ENCODE measurements around the gene WFS1. TPM values are rescaled to one million over a fixed set of nuclear protein-coding genes. Genes with fewer than 3 reads are reported as not detected.

Gene WFS1
- total and polyA plus RNA-seq, 4 donors = 11.9 to 66.1 (median 53.1) TPM

GRCh38 chr4:6319530-6320150 is 50.0 kb downstream of the WFS1 start:
- H3K36me3 ChIP-seq (ENCODE audit: control insufficient read depth in 1 of 2, insufficient read depth in 2 of 2, low read length in 1 of 2) = no peaks in the 10 kb centered on the region
- intact Hi-C loops (cut with DNase I) = no loop called here
- H3K9me3 ChIP-seq (ENCODE audit: control insufficient read depth, low read length) = peaks cover 2% of the 10 kb centered on the region
- no peaks in the 10 kb centered on the region for H3K27me3 ChIP-seq (ENCODE audit: control insufficient read depth in 1 of 2, insufficient read depth in 2 of 2, low read length in 1 of 2)
- H3K4me1 ChIP-seq (ENCODE audit: control insufficient read depth in 1 of 2, insufficient read depth in 2 of 2, low read length in 2 of 2) = no peaks in the 10 kb centered on the region
- H3K27ac ChIP-seq (ENCODE audit: low read depth in 1 of 2, low read length in 2 of 2) = no peak overlapping the region
- no peak for DNase-seq
- H3K4me3 ChIP-seq (ENCODE audit: low read length in 2 of 2) = no peak overlapping the region
- WGBS, 2 donors = 89 to 90% methylated on average over 12 of the region's 12 CpGs
- ATAC-seq (ENCODE audit: low FRiP score) = no peak

DNA sequence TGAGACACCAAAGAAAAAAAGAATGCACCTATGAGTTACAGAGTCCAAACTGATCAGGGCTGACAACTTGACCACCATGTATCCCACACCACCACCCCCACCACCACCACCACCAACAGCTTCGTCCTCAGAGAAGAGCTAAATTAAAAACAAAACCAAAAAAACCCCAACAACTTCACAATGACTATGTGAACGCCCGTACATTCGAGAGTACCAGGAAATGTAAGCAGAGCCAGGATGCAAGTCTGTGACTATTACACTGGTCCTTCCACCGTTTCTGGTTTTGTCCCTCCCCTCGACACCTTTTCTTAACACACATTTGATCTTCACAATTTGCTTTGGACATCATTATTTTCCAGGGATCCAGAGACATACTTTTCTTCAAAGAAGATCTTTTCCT is 51.0 kb downstream of the WFS1 start:
- intact Hi-C loops (cut with DNase I) = no loop called here
- 91 to 93% methylated on average over 6 of the region's 6 CpGs for WGBS, 2 donors
- ATAC-seq (ENCODE audit: low FRiP score) (no peak), DNase-seq (no peak)
- Histone ChIP-seq H3K36me3 (ENCODE audit: control insufficient read depth in 1 of 2, insufficient read depth in 2 of 2, low read length in 1 of 2) (no peaks in the 10 kb centered on the region), H3K9me3 (ENCODE audit: control insufficient read depth, low read length) (peaks cover 2% of the 10 kb centered on the region), H3K4me3 (ENCODE audit: low read length in 2 of 2) (no peak overlapping the region), H3K4me1 (ENCODE audit: control insufficient read depth in 1 of 2, insufficient read depth in 2 of 2, low read length in 2 of 2) (no peaks in the 10 kb centered on the region), H3K27ac (ENCODE audit: low read depth in 1 of 2, low read length in 2 of 2) (no peak overlapping the region), H3K27me3 (ENCODE audit: control insufficient read depth in 1 of 2, insufficient read depth in 2 of 2, low read length in 1 of 2) (no peaks in the 10 kb centered on the region)

DNA sequence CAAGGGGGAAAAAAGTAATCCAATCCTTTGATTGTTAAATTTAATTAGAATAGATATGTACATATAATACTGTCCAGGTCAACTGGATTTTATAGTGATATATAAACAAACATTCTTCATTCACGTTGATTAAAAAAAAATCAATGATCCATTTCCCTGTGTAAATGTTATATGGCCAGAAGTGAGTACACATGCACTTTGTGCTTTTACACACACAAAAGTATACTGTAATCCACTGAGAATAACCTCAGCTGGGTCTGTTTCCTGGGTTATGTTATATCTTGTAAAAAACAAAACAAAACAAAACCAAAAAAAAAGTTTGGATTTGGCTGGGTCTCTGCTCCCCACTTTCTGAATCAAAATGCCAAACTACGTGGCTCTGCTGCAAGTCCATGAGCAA is 51.7 kb downstream of the WFS1 start:
- 86 to 87% methylated on average over 2 of the region's 2 CpGs for WGBS, 2 donors
- DNase-seq = no peak
- H3K4me3 ChIP-seq (ENCODE audit: low read length in 2 of 2) = no peak overlapping the region
- no peaks in the 10 kb centered on the region for H3K27me3 ChIP-seq (ENCODE audit: control insufficient read depth in 1 of 2, insufficient read depth in 2 of 2, low read length in 1 of 2)
- no peaks in the 10 kb centered on the region for H3K4me1 ChIP-seq (ENCODE audit: control insufficient read depth in 1 of 2, insufficient read depth in 2 of 2, low read length in 2 of 2)
- no peak overlapping the region for H3K27ac ChIP-seq (ENCODE audit: low read depth in 1 of 2, low read length in 2 of 2)
- intact Hi-C loops (cut with DNase I) = no loop called here
- peaks cover 2% of the 10 kb centered on the region for H3K9me3 ChIP-seq (ENCODE audit: control insufficient read depth, low read length)
- ATAC-seq (ENCODE audit: low FRiP score) = no peak
- H3K36me3 ChIP-seq (ENCODE audit: control insufficient read depth in 1 of 2, insufficient read depth in 2 of 2, low read length in 1 of 2) = no peaks in the 10 kb centered on the region

- H3K27me3 ChIP-seq (ENCODE audit: control insufficient read depth in 1 of 2, insufficient read depth in 2 of 2, low read length in 1 of 2) = no peaks in the 10 kb centered on the region
- ATAC-seq (ENCODE audit: low FRiP score) (no peak), DNase-seq (no peak)
- intact Hi-C loops (cut with DNase I) = no loop called here
- H3K9me3 ChIP-seq (ENCODE audit: control insufficient read depth, low read length) = peaks cover 2% of the 10 kb centered on the region
- H3K27ac ChIP-seq (ENCODE audit: low read depth in 1 of 2, low read length in 2 of 2) = no peak overlapping the region
- no peaks in the 10 kb centered on the region for H3K4me1 ChIP-seq (ENCODE audit: control insufficient read depth in 1 of 2, insufficient read depth in 2 of 2, low read length in 2 of 2)
- WGBS, 2 donors = 90 to 92% methylated on average over 23 of the region's 23 CpGs
- H3K36me3 ChIP-seq (ENCODE audit: control insufficient read depth in 1 of 2, insufficient read depth in 2 of 2, low read length in 1 of 2) = no peaks in the 10 kb centered on the region
- no peak overlapping the region for H3K4me3 ChIP-seq (ENCODE audit: low read length in 2 of 2)
These were observed 52.6 kb downstream of the WFS1 start for GRCh38 chr4:6322067-6322760.

GRCh38 chr4:6322761-6323566 is 53.3 kb downstream of the WFS1 start:
- ATAC-seq (ENCODE audit: low FRiP score) = no peak
- no peaks in the 10 kb centered on the region for H3K36me3 ChIP-seq (ENCODE audit: control insufficient read depth in 1 of 2, insufficient read depth in 2 of 2, low read length in 1 of 2)
- H3K27me3 ChIP-seq (ENCODE audit: control insufficient read depth in 1 of 2, insufficient read depth in 2 of 2, low read length in 1 of 2) = no peaks in the 10 kb centered on the region
- DNase-seq = no peak
- intact Hi-C loops (cut with DNase I) = no loop called here
- peaks cover 2% of the 10 kb centered on the region for H3K9me3 ChIP-seq (ENCODE audit: control insufficient read depth, low read length)
- H3K4me1 ChIP-seq (ENCODE audit: control insufficient read depth in 1 of 2, insufficient read depth in 2 of 2, low read length in 2 of 2) = no peaks in the 10 kb centered on the region
- no peak overlapping the region for H3K27ac ChIP-seq (ENCODE audit: low read depth in 1 of 2, low read length in 2 of 2)
- WGBS, 2 donors = 86 to 88% methylated on average over 33 of the region's 33 CpGs
- no peak overlapping the region for H3K4me3 ChIP-seq (ENCODE audit: low read length in 2 of 2)

DNA sequence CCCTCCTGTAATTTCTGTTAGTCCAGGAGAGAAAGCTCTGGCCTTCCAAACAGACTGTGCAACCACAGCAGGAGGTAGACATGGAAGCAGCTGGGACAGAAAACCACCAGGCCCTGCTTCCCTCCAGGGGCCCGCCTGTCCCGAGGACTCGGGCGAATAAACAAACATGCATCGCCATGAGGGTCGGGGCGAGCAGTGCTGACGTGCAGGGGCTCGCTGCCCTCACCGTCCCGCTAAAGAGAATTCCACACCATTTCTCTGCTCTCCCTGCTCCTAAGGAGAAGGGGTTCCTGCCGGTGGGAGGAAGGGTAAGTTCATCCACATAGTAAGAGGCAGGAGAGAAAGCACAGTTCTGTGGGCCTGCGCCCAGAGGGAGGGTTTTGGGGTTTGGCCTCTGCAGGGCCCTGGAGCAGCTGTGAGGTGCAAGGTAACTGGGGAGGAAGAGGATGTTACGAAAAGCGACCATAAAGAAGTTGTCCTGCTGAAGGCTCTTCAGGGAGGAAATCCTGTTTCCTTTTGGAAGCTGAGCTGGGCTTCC is 54.9 kb downstream of the WFS1 start:
- 76 to 78% methylated on average over 15 of the region's 15 CpGs for WGBS, 2 donors
- Histone ChIP-seq H3K36me3 (ENCODE audit: control insufficient read depth in 1 of 2, insufficient read depth in 2 of 2, low read length in 1 of 2) (no peaks in the 10 kb centered on the region), H3K4me3 (ENCODE audit: low read length in 2 of 2) (no peak overlapping the region), H3K9me3 (ENCODE audit: control insufficient read depth, low read length) (peaks cover 2% of the 10 kb centered on the region), H3K27me3 (ENCODE audit: control insufficient read depth in 1 of 2, insufficient read depth in 2 of 2, low read length in 1 of 2) (no peaks in the 10 kb centered on the region), H3K27ac (ENCODE audit: low read depth in 1 of 2, low read length in 2 of 2) (no peak overlapping the region), H3K4me1 (ENCODE audit: control insufficient read depth in 1 of 2, insufficient read depth in 2 of 2, low read length in 2 of 2) (no peaks in the 10 kb centered on the region)
- no peak for DNase-seq
- intact Hi-C loops (cut with DNase I) = no loop called here
- ATAC-seq (ENCODE audit: low FRiP score) = no peak

- ATAC-seq (ENCODE audit: low FRiP score) = no peak
- no peaks in the 10 kb centered on the region for H3K36me3 ChIP-seq (ENCODE audit: control insufficient read depth in 1 of 2, insufficient read depth in 2 of 2, low read length in 1 of 2)
- H3K27me3 ChIP-seq (ENCODE audit: control insufficient read depth in 1 of 2, insufficient read depth in 2 of 2, low read length in 1 of 2) = no peaks in the 10 kb centered on the region
- 79 to 84% methylated on average over 22 of the region's 22 CpGs for WGBS, 2 donors
- DNase-seq = no peak
- no peak overlapping the region for H3K4me3 ChIP-seq (ENCODE audit: low read length in 2 of 2)
- intact Hi-C loops (cut with DNase I) = no loop called here
- no peak overlapping the region for H3K27ac ChIP-seq (ENCODE audit: low read depth in 1 of 2, low read length in 2 of 2)
- H3K4me1 ChIP-seq (ENCODE audit: control insufficient read depth in 1 of 2, insufficient read depth in 2 of 2, low read length in 2 of 2) = no peaks in the 10 kb centered on the region
- peaks cover 2% of the 10 kb centered on the region for H3K9me3 ChIP-seq (ENCODE audit: control insufficient read depth, low read length)
These were observed 55.5 kb downstream of the WFS1 start for GRCh38 chr4:6324999-6325787.

DNA sequence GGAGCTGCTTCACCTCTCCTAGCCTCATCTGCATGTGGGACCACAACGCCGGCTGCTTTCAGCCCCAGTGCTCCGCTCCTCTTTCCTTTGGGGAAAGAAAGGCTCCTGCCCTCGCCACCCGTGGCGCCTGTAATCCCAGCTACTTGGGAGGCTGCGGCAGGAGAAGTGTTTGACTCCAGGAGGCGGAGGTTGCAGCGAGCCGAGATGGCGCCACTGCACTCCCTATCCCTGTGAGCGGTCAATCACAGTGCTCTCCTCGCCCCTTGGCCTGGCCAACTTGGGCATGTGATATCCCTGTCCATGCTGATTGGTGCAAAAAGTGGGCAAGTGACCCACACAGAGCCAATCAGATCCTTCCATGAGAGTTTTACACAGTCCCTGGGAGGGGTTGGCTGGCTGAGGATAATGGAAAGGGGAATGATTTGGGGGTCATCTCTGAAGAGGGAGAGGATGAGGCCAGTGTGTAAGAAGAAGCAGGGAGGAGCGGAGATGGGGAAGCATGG is 56.2 kb downstream of the WFS1 start:
- Histone ChIP-seq H3K9me3 (ENCODE audit: control insufficient read depth, low read length) (no peaks in the 10 kb centered on the region), H3K27me3 (ENCODE audit: control insufficient read depth in 1 of 2, insufficient read depth in 2 of 2, low read length in 1 of 2) (no peaks in the 10 kb centered on the region), H3K4me1 (ENCODE audit: control insufficient read depth in 1 of 2, insufficient read depth in 2 of 2, low read length in 2 of 2) (no peaks in the 10 kb centered on the region), H3K4me3 (ENCODE audit: low read length in 2 of 2) (no peak overlapping the region), H3K27ac (ENCODE audit: low read depth in 1 of 2, low read length in 2 of 2) (no peak overlapping the region), H3K36me3 (ENCODE audit: control insufficient read depth in 1 of 2, insufficient read depth in 2 of 2, low read length in 1 of 2) (no peaks in the 10 kb centered on the region)
- DNase-seq = no peak
- 93% methylated on average over 14 of the region's 14 CpGs for WGBS, 2 donors
- ATAC-seq (ENCODE audit: low FRiP score) = no peak
- intact Hi-C loops (cut with DNase I) = no loop called here

All from aorta (tissue), 5 donors.